H1 (cell line): ENCODE measurements around the gene SLC26A11. TPM values are rescaled to one million over a fixed set of nuclear protein-coding genes. Genes with fewer than 3 reads are reported as not detected.
A peak's percentile ranks its signal among the peaks of the same experiment; 100 is the strongest.

Experiments
- CTCF ChIA-PET: fragments of 300-600 bp; sonication (Branson Sonifier 250); formaldehyde crosslinking; loops from one replicate; lab custom pipeline; 2021; ENCODE audit not compliant: partially characterized antibody; lab: Charles Lee
- POLR2A ChIA-PET: fragments of 300-600 bp; sonication (Branson Sonifier 250); formaldehyde crosslinking; loops from one replicate; lab custom pipeline; 2021; ENCODE audit warnings: inconsistent platforms; ENCODE audit not compliant: partially characterized antibody; lab: Charles Lee
- DNase-seq, 2 experiments: peaks; one replicate each; pipeline versions ENCODE4 v3.0.0 to v3.0.0-alpha.2; 2010 to 2022; ENCODE audit warnings: low spot score in 2 of 2, low read depth in 1 of 2, mixed read lengths in 1 of 2
- FAIRE-seq: peaks from 2 replicates; lab custom pipeline; 2011; peaks lifted over from hg19 to GRCh38; lab: Jason Lieb, UNC
- H2AFZ ChIP-seq: 2 replicates; pipeline ENCODE4 v1.8.1; 2012; ENCODE audit warnings: low read length, inconsistent platforms
- H2AK5ac ChIP-seq: 2 replicates; pipeline ENCODE4 v1.6.1; 2013; ENCODE audit warnings: low read depth, low read length
- H2BK120ac ChIP-seq: replicated peaks from 2 replicates; pipeline ENCODE3; 2013; ENCODE audit warnings: low read depth, low read length, inconsistent platforms
- H2BK12ac ChIP-seq: 2 replicates; pipeline ENCODE4 v1.6.1; 2013; ENCODE audit warnings: low read depth, low read length
- H2BK15ac ChIP-seq: 2 replicates; pipeline ENCODE4 v1.6.1; 2013; ENCODE audit warnings: low read length
- H2BK20ac ChIP-seq: 2 replicates; pipeline ENCODE4 v1.6.1; 2013; ENCODE audit warnings: low read length
- H2BK5ac ChIP-seq: 2 replicates; pipeline ENCODE4 v1.6.1; 2013; ENCODE audit warnings: low read depth, low read length
- H3K14ac ChIP-seq: 2 replicates; pipeline ENCODE4 v1.6.1; 2013; ENCODE audit warnings: inconsistent platforms; ENCODE audit not compliant: insufficient read length
- H3K18ac ChIP-seq: 2 replicates; pipeline ENCODE4 v1.6.1; 2013; ENCODE audit warnings: low read length; ENCODE audit errors: extremely low read depth
- H3K23ac ChIP-seq: 2 replicates; pipeline ENCODE4 v1.6.1; 2013; ENCODE audit warnings: inconsistent platforms; ENCODE audit not compliant: insufficient read length
- H3K23me2 ChIP-seq: 2 replicates; pipeline ENCODE4 v1.6.1; 2013; ENCODE audit warnings: low read depth, low read length
- H3K27ac ChIP-seq: 2 replicates; pipeline ENCODE4 v1.6.1; 2011; ENCODE audit warnings: low read depth, low read length, inconsistent platforms
- H3K27me3 ChIP-seq, 4 experiments: replicated peaks in 1 of 4; 1 replicate in 1 of 4; 2 replicates in 3 of 4; pipeline versions ENCODE4 v1.6.1 to v1.8.1; 2011 to 2013; ENCODE audit warnings: low read length in 3 of 4, mild to moderate bottlenecking in 3 of 4, inconsistent platforms in 2 of 4, mixed read lengths in 2 of 4, moderate library complexity in 1 of 4; ENCODE audit not compliant: control insufficient read depth in 3 of 4, insufficient read depth in 3 of 4; ENCODE audit errors: extremely low read depth in 1 of 4
- H3K36me3 ChIP-seq, 4 experiments: 2 replicates each; pipeline versions ENCODE4 v1.6.1 to v1.8.1; 2011 to 2013; ENCODE audit warnings: mild to moderate bottlenecking in 4 of 4, low read length in 3 of 4, moderate library complexity in 2 of 4, control low read depth in 1 of 4, inconsistent platforms in 1 of 4; ENCODE audit not compliant: insufficient read depth in 4 of 4, control insufficient read depth in 2 of 4
- H3K4ac ChIP-seq: replicated peaks from 2 replicates; pipeline ENCODE3; 2013; ENCODE audit warnings: low read length, low read depth, mixed read lengths, inconsistent platforms; ENCODE audit not compliant: insufficient read length
- H3K4me1 ChIP-seq, 4 experiments: replicated peaks in 1 of 4; 1 replicate in 1 of 4; 2 replicates in 3 of 4; pipeline versions ENCODE4 v1.6.1 to v1.8.1; 2011 to 2013; ENCODE audit warnings: low read length in 3 of 4, inconsistent platforms in 2 of 4, mixed read lengths in 1 of 4; ENCODE audit not compliant: insufficient read depth in 4 of 4, control insufficient read depth in 3 of 4
- H3K4me2 ChIP-seq, 2 experiments: 2 replicates each; pipeline versions ENCODE4 v1.6.1 to v1.8.1; 2011 to 2013; ENCODE audit warnings: low read depth in 2 of 2, low read length in 2 of 2, control low read depth in 1 of 2, inconsistent platforms in 1 of 2, mild to moderate bottlenecking in 1 of 2; ENCODE audit not compliant: insufficient read depth in 1 of 2
- H3K4me3 ChIP-seq, 4 experiments: fragments of 200-600, 300-600 bp in 1 of 4; sonication (generic), shearing (Covaris generic), sonication (Bioruptor Twin) in 1 of 4; 2 replicates each; pipeline versions ENCODE4 v1.5.1 to v1.8.1; 2011 to 2016; ENCODE audit warnings: low read length in 4 of 4, low read depth in 3 of 4, control low read depth in 2 of 4, inconsistent platforms in 2 of 4, mild to moderate bottlenecking in 2 of 4, mixed read lengths in 1 of 4, moderate library complexity in 1 of 4; ENCODE audit not compliant: insufficient read depth in 2 of 4; ENCODE audit errors: extremely low read depth in 1 of 4
- H3K56ac ChIP-seq: replicated peaks from 2 replicates; pipeline ENCODE3; 2013; ENCODE audit warnings: low read depth, mild to moderate bottlenecking, mixed read lengths, low read length, inconsistent platforms; ENCODE audit not compliant: insufficient read length
- H3K79me1 ChIP-seq: 2 replicates; pipeline ENCODE4 v1.6.1; 2013; ENCODE audit warnings: low read depth, low read length, control low read depth
- H3K79me2 ChIP-seq, 2 experiments: 2 replicates each; pipeline versions ENCODE4 v1.6.1 to v1.8.1; 2012 to 2013; ENCODE audit warnings: low read length in 2 of 2, mild to moderate bottlenecking in 2 of 2, inconsistent platforms in 1 of 2; ENCODE audit not compliant: insufficient read depth in 2 of 2, control insufficient read depth in 1 of 2
- H3K9ac ChIP-seq, 4 experiments: replicated peaks in 1 of 4; 1 replicate in 1 of 4; 2 replicates in 3 of 4; pipeline versions ENCODE4 v1.6.1 to v1.8.1; 2011 to 2013; ENCODE audit warnings: low read depth in 3 of 4, low read length in 3 of 4, control low read depth in 2 of 4, mild to moderate bottlenecking in 2 of 4, moderate library complexity in 2 of 4, inconsistent platforms in 1 of 4; ENCODE audit errors: extremely low read depth in 1 of 4
- H3K9me3 ChIP-seq, 2 experiments: 2 replicates each; pipeline versions ENCODE4 v1.6.1 to v1.8.1; 2012 to 2013; ENCODE audit warnings: mild to moderate bottlenecking in 2 of 2, moderate library complexity in 2 of 2, control low read depth in 1 of 2, inconsistent platforms in 1 of 2, low read depth in 1 of 2, low read length in 1 of 2, mixed read lengths in 1 of 2; ENCODE audit not compliant: insufficient read depth in 2 of 2
- H4K20me1 ChIP-seq, 2 experiments: replicated peaks in 1 of 2; 2 replicates each; pipeline versions ENCODE3 to v1.8.1; 2011 to 2013; ENCODE audit warnings: inconsistent platforms in 2 of 2, low read length in 2 of 2, mild to moderate bottlenecking in 1 of 2; ENCODE audit not compliant: insufficient read depth in 2 of 2, control insufficient read depth in 1 of 2
- H4K5ac ChIP-seq: 2 replicates; pipeline ENCODE4 v1.6.1; 2013; ENCODE audit warnings: low read length, low read depth, mixed read lengths, inconsistent platforms; ENCODE audit not compliant: insufficient read length
- H4K8ac ChIP-seq: 2 replicates; pipeline ENCODE4 v1.8.0; 2013; ENCODE audit warnings: mild to moderate bottlenecking, moderate library complexity, low read length, inconsistent platforms; ENCODE audit not compliant: insufficient read depth; ENCODE audit errors: extremely low read depth
- H4K91ac ChIP-seq: replicated peaks from 2 replicates; pipeline ENCODE3; 2013; ENCODE audit warnings: low read length, mixed read lengths, inconsistent platforms; ENCODE audit not compliant: insufficient read length
- KDM1A ChIP-seq: fragments of 200-600, 300-600 bp; sonication (generic); IDR thresholded peaks from 2 replicates; pipeline ENCODE4 v1.7.1; 2016; ENCODE audit warnings: mild to moderate bottlenecking, low read length, borderline replicate concordance
- SIRT6 ChIP-seq: IDR thresholded peaks from one replicate; pipeline ENCODE4 v1.7.1; 2012; ENCODE audit warnings: low read length, inconsistent platforms
- WGBS, 2 experiments: shearing (Covaris generic) in 1 of 2; methylation state at CpG; one replicate each; pipeline versions ENCODE4 v1.1.6 to v1.1.7; 2013 to 2015; ENCODE audit warnings: low lambda C conversion rate in 2 of 2, mixed read lengths in 2 of 2, inconsistent platforms in 1 of 2, low coverage in 1 of 2, missing lambda C conversion rate in 1 of 2; ENCODE audit not compliant: insufficient replicate concordance in 2 of 2, insufficient coverage in 1 of 2, insufficient read length in 1 of 2; ENCODE audit errors: extremely low coverage in 1 of 2, missing lambda C conversion rate in 1 of 2; 5-methylcytosine and 5-hydroxymethylcytosine counted together
- polyA plus RNA-seq, 7 experiments: library from polyadenylated mRNA; depleted of rRNA in 3 of 7; stranded (reverse) in 5 of 7; unstranded in 2 of 7; fragments of >200 nt in 5 of 7; fragments of 200-250 nt in 2 of 7; gene quantifications; 1 replicate in 5 of 7; 2 replicates in 1 of 7; 4 replicates in 1 of 7; pipeline versions ENCODE4 v1.2.1 to v1.2.3, GENCODE V29; 2011 to 2013; ENCODE audit warnings: missing spikeins in 2 of 7, mixed read lengths in 2 of 7
- total RNA-seq: library from RNA; stranded (reverse); fragmentation: NEBNext Ultra II Directional; extraction: Animal tissue kit (Norgen Biotek cat#: 25700); gene quantifications from 2 replicates; pipeline ENCODE4 v1.2.1, GENCODE V29; 2021

Gene SLC26A11
- total and polyA plus RNA-seq, 2 of the 8 experiments (the other 6 are each of a cell fraction or from before 2014, with no cell fraction given) = 15.5 to 25.9 TPM

- DNase-seq (no peak), FAIRE-seq (no peak)
- peak overlapping the region; percentile 96; the same call in 1 of the 2 replicates for H2BK5ac ChIP-seq
- H2BK20ac ChIP-seq = no peak overlapping the region
- H2BK12ac ChIP-seq = no peak overlapping the region
- no peak overlapping the region for H3K9ac ChIP-seq
- no peak overlapping the region for H2BK15ac ChIP-seq
- no peaks in the 10 kb centered on the region for H3K27me3 ChIP-seq
- H3K36me3 ChIP-seq = peaks cover 0 to 9% (median 3%) of the 10 kb centered on the region in 4 experiments; a peak in 4 of 8 replicates
- no peak overlapping the region for H2AK5ac ChIP-seq
- H3K56ac ChIP-seq = no peak overlapping the region
- peaks cover 0 to 4% of the 10 kb centered on the region in 2 experiments for H4K20me1 ChIP-seq
- H3K79me1 ChIP-seq = 0 out of 2 replicates have a peak, but pooled peaks cover 3% of the 10 kb centered on the region
- no peak overlapping the region; the same call in 1 of the 2 replicates for H3K18ac ChIP-seq
- H3K14ac ChIP-seq = no peak overlapping the region
- no peaks in the 10 kb centered on the region for H3K9me3 ChIP-seq
- H3K4ac ChIP-seq = no peak overlapping the region
- peaks cover 3% of the 10 kb centered on the region; the same call in 1 of the 2 replicates for H3K23me2 ChIP-seq
- H3K79me2 ChIP-seq = peaks cover 0 to 10% of the 10 kb centered on the region in 2 experiments; a peak in 2 of 4 replicates
- H3K27ac ChIP-seq = no peak overlapping the region
- no peak overlapping the region for H3K4me2 ChIP-seq
- no peak overlapping the region for H2BK120ac ChIP-seq
- H2AFZ ChIP-seq = no peak overlapping the region
- TF ChIP-seq SIRT6 (no peak), KDM1A (peak; percentile 83; the same call in 1 of the 2 replicates)
- no peak overlapping the region for H4K8ac ChIP-seq
- ChIA-PET POLR2A (interaction anchor here (0.6 to 4.9 kb wide), 5 partner anchors 8 to 726 kb away, joined by 3 to 63 read pairs (median 3); no protein-coding TSS in a partner anchor), CTCF (interaction anchor here (0.8 to 1.2 kb wide), 5 partner anchors 11 to 69 kb away, joined by 3 read pairs; no protein-coding TSS in a partner anchor)
- no peak overlapping the region for H3K23ac ChIP-seq
- WGBS, 2 experiments = 85% methylated on average over 18 of the region's 19 CpGs; no CpG with 5 or more reads in 1 of the 2 experiments
- peaks cover 8 to 20% (median 15%) of the 10 kb centered on the region in 4 experiments for H3K4me1 ChIP-seq
- no peak overlapping the region for H4K5ac ChIP-seq
- H4K91ac ChIP-seq = peak overlapping the region; percentile 55
- H3K4me3 ChIP-seq = no peak overlapping the region
Observed at GRCh38 chr17:80264205-80265075, 44.2 kb downstream of the SLC26A11 start.
